Stimulated activated CD8-positive, alpha-beta memory T cell treated with anti-CD3 and anti-CD28 coated beads, Interleukin-7, amount 100 ng/mL, for 1 hour (primary cell): ENCODE results near the gene PPFIA1.
"Not testable (repeated sequence)": the region's sequence is repeated elsewhere in the genome, so short reads cannot be mapped to it uniquely, and the experiment has no call there.

ENCODE experiments used
- DNase-seq, 2 donors: peaks; one replicate each; pipeline ENCODE4 v3.0.0-alpha.2; 2020; ENCODE audit warnings: low read depth in 2 of 2

The PPFIA1 gene

DNA sequence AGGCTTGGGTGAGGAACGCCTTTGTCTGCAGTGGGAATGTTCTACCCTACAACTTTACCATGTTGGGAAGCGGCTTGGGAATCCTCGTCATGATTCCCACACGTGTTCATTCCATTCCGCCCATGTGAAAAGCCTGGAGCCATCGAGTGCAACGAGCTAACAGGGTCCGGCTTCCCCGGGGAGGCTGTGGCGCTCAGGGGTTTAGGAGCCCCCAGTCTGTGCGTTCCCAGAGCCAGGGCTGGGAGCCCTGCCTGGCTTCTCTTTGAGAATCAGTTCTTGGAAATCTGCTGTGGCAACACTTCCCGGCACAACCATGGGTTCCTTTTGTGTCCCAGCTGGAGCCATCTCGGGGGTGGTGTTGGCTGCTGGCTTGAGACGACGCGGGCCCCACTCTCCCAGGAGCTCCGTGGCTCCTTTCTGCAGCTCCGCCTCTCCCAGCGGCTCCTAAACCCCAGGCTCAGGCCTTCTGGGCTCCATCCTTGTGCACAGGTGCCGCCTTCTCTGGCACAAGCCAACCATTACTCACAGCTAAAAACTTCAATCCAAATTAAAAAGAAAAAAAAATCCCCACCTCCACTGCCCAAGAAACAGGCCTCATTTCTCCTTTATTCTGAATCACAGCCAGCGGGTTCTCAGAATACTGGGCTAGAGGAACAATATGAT, 18.7 kb upstream of the PPFIA1 start:
- no peak for DNase-seq

DNA sequence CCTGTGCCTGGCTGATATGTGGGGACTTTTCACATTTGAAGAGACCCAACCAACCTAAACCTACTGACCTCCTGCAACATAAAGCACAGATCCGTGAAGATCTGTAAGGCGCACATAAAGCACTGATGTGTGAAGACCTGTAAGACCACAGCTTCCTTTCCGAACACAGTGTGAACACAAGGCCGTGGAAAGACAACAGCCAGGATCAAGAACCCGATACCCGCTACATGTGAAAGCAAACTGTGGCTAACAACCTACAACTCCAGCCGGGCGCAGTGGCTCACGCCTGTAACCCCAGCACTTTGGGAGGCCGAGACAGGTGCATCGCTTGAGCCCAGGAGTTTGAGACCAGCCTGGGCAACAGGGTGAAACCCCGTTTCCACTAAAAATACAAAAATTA, 17.6 kb upstream of the PPFIA1 start:
- no peak for DNase-seq

DNA sequence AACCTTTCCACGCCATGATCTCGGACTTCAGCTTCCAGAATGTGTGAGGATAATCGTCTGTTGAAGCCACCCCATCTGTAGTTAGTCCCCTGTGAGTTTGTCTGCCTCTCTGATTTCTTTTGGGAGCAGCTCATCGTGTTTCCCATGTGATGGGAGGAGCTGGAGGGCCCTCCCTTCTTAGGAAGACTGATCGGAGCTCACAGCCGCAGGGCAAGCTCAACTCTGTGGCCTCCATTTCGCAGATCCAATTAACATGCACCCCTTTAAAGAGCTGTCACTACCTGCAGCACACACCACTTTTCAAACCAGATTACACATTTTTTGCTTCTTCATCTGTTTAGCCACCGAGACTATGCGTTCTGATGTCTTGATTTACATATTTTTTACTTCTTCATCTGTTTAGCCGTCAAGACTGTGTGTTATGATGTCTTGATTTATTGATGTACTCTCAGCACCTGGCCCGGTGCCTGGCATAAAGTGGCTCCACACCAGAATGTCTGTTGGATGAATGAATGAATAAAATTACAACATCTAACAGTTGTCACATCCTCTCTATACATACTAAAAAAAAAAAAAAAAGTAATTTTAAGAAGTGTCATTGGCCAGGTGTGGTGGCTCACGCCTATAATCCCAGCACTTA, 14.9 kb upstream of the PPFIA1 start:
- DNase-seq = no peak

GRCh38 chr11:70259077-70259476, 11.4 kb upstream of the PPFIA1 start:
- DNase-seq = not testable (repeated sequence)

DNA sequence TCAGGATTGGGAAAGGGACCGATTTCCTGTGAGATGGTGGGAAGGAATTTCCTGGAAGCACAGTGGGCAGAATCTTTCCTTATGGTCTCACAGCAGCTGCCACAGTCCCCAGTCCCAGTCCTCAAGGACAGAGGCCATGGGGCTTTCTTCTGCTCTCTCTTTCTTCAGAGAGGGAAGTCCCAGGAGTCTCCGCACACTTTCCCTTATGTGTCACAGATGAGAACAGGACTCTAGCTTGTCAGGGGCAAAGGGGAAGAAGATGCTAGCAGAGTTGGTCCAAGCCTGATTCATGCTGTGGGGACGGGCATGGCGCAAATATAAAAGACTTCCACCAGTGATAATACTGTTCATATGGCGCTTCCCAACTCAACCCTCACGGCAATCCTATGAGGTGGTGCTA, 7.5 kb upstream of the PPFIA1 start:
- no peak for DNase-seq

GRCh38 chr11:70263363-70263762, 7.1 kb upstream of the PPFIA1 start:
- no peak for DNase-seq

GRCh38 chr11:70265341-70265740, 5.1 kb upstream of the PPFIA1 start:
- DNase-seq = no peak

GRCh38 chr11:70267405-70267950, 3.0 kb upstream of the PPFIA1 start:
- DNase-seq = no peak

- DNase-seq = no peak
Measured at GRCh38 chr11:70268526-70268925, 2.0 kb upstream of the PPFIA1 start.

- peak in 1 of 2 donors; percentile 1 for DNase-seq
Measured at GRCh38 chr11:70270877-70271648, 573 bp downstream of the PPFIA1 start.

- no peak for DNase-seq
Measured at GRCh38 chr11:70271649-70271953, 1.1 kb downstream of the PPFIA1 start.

DNA sequence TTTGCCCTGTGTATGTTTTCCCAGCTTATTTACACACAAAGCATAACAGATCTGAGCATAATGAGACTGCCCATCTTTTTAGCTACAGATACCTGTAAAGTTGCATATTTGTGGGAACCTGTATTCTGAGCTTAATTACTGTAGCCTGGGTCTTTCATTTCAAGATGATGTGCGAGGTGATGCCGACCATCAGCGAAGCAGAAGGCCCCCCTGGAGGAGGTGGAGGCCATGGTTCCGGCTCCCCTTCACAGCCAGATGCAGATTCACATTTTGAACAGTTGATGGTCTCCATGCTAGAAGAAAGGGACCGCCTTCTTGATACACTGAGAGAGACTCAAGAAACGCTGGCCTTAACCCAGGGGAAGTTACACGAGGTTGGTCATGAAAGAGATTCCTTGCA, 1.5 kb downstream of the PPFIA1 start:
- no peak for DNase-seq

DNA sequence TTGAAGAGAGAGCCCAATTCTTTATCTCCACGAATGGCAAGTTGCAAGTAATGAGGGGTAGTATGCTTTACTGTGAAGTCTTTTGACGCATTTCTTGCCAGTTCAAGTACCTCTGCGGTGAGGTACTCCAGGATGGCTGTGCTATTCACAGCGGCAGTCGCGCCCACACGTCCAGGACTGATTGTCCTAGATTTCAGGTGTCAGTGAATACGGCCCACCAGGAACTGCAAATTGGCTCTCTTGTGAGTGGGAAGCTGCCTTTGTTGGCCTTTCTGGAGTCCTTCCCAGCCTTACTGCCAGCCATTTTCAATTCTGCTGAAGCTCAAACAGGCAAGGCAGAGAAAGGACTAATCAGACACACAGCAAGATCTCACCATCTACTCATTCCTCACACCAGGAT, 8.5 kb downstream of the PPFIA1 start:
- DNase-seq = no peak

DNA sequence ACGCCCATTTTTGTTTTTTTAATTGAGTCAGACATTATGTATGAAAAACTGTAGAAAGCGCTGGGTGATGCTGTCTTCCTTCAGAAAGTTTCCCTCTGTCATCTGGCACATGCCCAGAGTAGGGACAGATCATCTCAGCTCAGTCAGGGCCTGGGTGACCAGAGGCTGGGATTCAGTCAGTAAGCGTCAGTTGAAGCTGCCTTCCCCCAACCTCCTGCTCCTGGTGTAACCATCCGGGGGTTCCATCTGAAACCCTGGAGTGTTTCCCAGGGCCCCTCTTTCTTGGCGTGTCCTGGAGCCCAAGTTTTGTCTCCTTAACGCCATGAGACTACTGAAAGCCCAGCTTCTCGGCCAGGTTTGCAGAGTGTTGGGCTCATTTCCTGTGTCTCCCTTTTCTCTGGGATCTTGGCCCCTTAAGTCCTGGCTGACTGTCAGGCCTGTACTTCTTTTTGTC, 10.7 kb downstream of the PPFIA1 start:
- DNase-seq = no peak

GRCh38 chr11:70282012-70282411, 11.5 kb downstream of the PPFIA1 start:
- DNase-seq = no peak

DNA sequence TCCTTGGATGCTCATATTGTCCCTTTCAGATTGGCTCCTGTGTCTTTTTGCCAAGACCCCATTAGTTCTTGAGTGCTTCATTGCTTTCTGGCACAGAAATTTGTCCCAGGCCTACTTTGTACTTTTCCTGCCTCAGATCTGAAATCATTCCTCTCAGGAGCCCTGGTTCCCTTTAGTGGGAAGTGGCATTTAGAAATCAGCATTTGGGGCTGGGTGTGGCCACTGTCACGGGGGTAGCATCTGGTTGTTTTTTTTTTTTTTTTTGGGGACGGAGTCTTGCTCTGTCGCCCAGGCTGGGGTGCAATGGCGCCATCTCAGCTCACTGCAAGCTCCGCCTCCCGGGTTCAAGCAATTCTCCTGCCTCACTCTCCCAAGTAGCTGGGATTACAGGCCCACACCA, 18.2 kb downstream of the PPFIA1 start:
- no peak for DNase-seq

GRCh38 chr11:70289582-70289981, 19.1 kb downstream of the PPFIA1 start:
- no peak for DNase-seq

DNA sequence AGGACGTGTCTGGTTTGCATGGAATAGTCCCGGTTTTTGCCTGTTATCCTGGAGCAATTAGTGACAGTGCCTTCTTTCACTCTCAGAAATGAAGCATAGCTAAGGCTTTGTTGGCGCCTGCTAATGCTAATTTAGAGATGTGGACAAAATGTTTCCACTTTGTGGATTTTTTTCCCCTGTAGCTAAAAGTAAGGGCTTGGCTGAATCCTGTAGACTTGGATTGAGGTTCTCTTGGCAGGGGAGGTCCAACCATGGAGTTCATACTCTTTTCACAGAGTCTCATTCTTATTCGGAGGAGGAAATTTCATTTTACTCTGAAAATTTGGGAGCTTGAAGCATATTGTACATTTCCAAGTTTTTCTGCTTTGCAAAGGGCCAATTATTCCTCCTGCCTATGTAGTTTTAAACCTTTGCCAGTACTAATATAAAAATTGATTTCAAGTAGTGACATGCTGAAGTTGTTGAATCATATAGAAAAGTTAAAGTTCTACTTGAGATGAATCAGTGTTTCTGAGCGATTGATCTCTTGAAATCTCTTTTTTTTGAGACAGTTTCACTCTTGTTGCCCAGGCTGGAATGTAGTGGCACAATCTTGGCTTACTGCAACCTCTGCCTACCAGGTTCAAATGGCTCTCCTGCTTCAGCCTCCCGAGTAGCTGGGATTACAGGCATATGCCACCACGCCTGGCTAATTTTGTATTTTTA, 20.0 kb downstream of the PPFIA1 start:
- DNase-seq = no peak

GRCh38 chr11:70292166-70292565, 21.7 kb downstream of the PPFIA1 start:
- DNase-seq = no peak

GRCh38 chr11:70292863-70293262, 22.4 kb downstream of the PPFIA1 start:
- DNase-seq = no peak

- DNase-seq = not testable (repeated sequence)
Measured at GRCh38 chr11:70295166-70295565, 24.7 kb downstream of the PPFIA1 start.

GRCh38 chr11:70296681-70297080, 26.2 kb downstream of the PPFIA1 start:
- DNase-seq = no peak
